Transverse colon (tissue), 4 donors: Measurements from ENCODE around the gene SPANXN2. TPM values are rescaled to one million over a fixed set of nuclear protein-coding genes. Genes with fewer than 3 reads are reported as not detected.
"Not testable (repeated sequence)": the region's sequence is repeated elsewhere in the genome, so short reads cannot be mapped to it uniquely, and the experiment has no call there.

Experiments
- DNase-seq: peaks from one replicate; pipeline ENCODE4 v3.0.0-alpha.2; 2019
- H3K27ac ChIP-seq, 4 donors: fragments of 200-600 bp; sonication (generic); 2 replicates each; pipeline ENCODE4 v1.5.1; 2016 to 2018; ENCODE audit warnings: inconsistent platforms in 4 of 4
- H3K27me3 ChIP-seq: fragments of 200-600 bp; sonication (generic); 2 replicates; pipeline ENCODE4 v1.5.1; 2017; ENCODE audit warnings: inconsistent platforms
- H3K36me3 ChIP-seq, 4 donors: fragments of 200-600 bp; sonication (generic); 2 replicates each; pipeline ENCODE4 v1.5.1; 2017 to 2019; ENCODE audit warnings: inconsistent platforms in 4 of 4
- H3K4me1 ChIP-seq, 4 donors: fragments of 200-600 bp; sonication (generic); 2 replicates each; pipeline ENCODE4 v1.5.1; 2017 to 2020; ENCODE audit warnings: inconsistent platforms in 4 of 4
- H3K4me3 ChIP-seq, 4 donors: fragments of 200-600 bp; sonication (generic); 1 replicate in 1 of 4; 2 replicates in 3 of 4; pipeline versions ENCODE4 v1.5.1 to v1.6.1; 2017 to 2019; ENCODE audit warnings: inconsistent platforms in 4 of 4
- H3K9me3 ChIP-seq, 2 donors: fragments of 200-600 bp; sonication (generic); 2 replicates each; pipeline ENCODE4 v1.5.1; 2017 to 2019; ENCODE audit warnings: inconsistent platforms in 2 of 2
- EP300 ChIP-seq: sonication (generic); formaldehyde crosslinking; IDR thresholded peaks from one replicate; pipeline ENCODE4 v1.6.1; 2017; ENCODE audit warnings: antibody characterized with exemption, low read depth
- POLR2A ChIP-seq: fragments of 450-650 bp; IDR thresholded peaks from one replicate; pipeline ENCODE4 v1.6.1; 2016; ENCODE audit warnings: antibody characterized with exemption, mild to moderate bottlenecking, moderate library complexity
- POLR2AphosphoS5 ChIP-seq, 3 donors: sonication (generic); formaldehyde crosslinking; IDR thresholded peaks; one replicate each; pipeline ENCODE4 v1.6.1; 2016; ENCODE audit warnings: antibody characterized with exemption in 3 of 3
- WGBS, 2 donors: methylation state at CpG; one replicate each; pipeline ENCODE4 v1.1.5; 2018; ENCODE audit warnings: low coverage in 1 of 2; 5-methylcytosine and 5-hydroxymethylcytosine counted together
- in situ Hi-C, 4 donors: fragments of 200-750 bp; cut with MboI; loops; one replicate each; pipeline versions ENCODE4 v1.15.0 to v1.15.1; 2017; ENCODE audit warnings: low sequenced_read_pairs in 3 of 4, low pct_ligation_motif_present in 1 of 4, low pct_unique_long_range_greater_than_20kb in 1 of 4
- intact Hi-C: fragments of 100-400 bp; cut with DNase I; formaldehyde crosslinking; loops from one replicate; pipeline ENCODE4 v1.15.1; 2023; ENCODE audit warnings: low total_unique reads
- total RNA-seq, 4 donors: library from RNA; depleted of rRNA; stranded (reverse); fragments of >200 nt; gene quantifications; one replicate each; pipeline ENCODE4 v1.1.0, GENCODE V29; 2016
- TF ChIP-seq, protein P1 (sequence below), 5 experiments: fragments of 200-600 bp in 3 of 5; fragments of 450-650 bp in 2 of 5; sonication (generic) in 3 of 5; IDR thresholded peaks; 1 replicate in 2 of 5; 2 replicates in 3 of 5; pipeline ENCODE4 v1.5.1; 2016 to 2017; ENCODE audit warnings: antibody characterized with exemption in 5 of 5, inconsistent platforms in 3 of 5, mild to moderate bottlenecking in 2 of 5, moderate library complexity in 1 of 5

Gene SPANXN2
- total RNA-seq: not detected

- DNase-seq, in situ Hi-C loops, H3K27ac ChIP-seq, H3K36me3 ChIP-seq, H3K4me3 ChIP-seq, H3K4me1 ChIP-seq, H3K9me3 ChIP-seq, intact Hi-C loops, H3K27me3 ChIP-seq: not testable (repeated sequence)
- WGBS, 2 donors: 51% methylated on average over 2 of the region's 2 CpGs; no CpG with 5 or more reads in 1 of the 2 donors
Measured at GRCh38 chrX:143720652-143721051, at the start of gene SPANXN2. Gene SPANXN2 (minus strand): TSS chrX:143720752. CDS start chrX:143720668, 84 bp downstream.

DNA sequence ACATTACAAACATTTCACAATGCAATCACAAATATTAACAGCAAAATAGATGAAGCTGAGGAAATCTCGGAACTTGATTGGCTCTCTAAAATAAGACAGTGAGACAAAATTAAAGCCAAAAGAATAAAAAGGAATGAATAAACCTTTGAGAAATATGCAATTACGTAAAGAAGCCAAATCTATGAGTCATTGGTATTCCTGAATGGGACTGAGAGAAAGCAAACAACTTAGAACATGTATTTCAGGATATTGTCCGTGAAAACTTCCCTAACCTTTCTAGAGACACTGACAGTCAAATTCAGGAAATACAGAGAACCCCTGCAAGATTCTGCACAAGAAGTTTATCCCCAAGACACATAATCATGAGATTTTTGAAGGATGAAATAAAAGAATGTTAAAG, 48.4 kb upstream of the SPANXN2 start:
- no peaks in the 10 kb centered on the region for H3K27me3 ChIP-seq
- H3K9me3 ChIP-seq: no peaks in the 10 kb centered on the region
- intact Hi-C loops (no loop called here), in situ Hi-C loops (no loop called here)
- H3K4me3 ChIP-seq: no peak overlapping the region
- no peak for TF ChIP-seq POLR2A
- no peak for TF ChIP-seq POLR2AphosphoS5 (IDR thresholded peaks at IDR 0.05)
- TF ChIP-seq, protein P1, sequence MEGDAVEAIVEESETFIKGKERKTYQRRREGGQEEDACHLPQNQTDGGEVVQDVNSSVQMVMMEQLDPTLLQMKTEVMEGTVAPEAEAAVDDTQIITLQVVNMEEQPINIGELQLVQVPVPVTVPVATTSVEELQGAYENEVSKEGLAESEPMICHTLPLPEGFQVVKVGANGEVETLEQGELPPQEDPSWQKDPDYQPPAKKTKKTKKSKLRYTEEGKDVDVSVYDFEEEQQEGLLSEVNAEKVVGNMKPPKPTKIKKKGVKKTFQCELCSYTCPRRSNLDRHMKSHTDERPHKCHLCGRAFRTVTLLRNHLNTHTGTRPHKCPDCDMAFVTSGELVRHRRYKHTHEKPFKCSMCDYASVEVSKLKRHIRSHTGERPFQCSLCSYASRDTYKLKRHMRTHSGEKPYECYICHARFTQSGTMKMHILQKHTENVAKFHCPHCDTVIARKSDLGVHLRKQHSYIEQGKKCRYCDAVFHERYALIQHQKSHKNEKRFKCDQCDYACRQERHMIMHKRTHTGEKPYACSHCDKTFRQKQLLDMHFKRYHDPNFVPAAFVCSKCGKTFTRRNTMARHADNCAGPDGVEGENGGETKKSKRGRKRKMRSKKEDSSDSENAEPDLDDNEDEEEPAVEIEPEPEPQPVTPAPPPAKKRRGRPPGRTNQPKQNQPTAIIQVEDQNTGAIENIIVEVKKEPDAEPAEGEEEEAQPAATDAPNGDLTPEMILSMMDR (IDR thresholded peaks at IDR 0.05): no peak
- no peak for TF ChIP-seq EP300
- DNase-seq: no peak
- WGBS, 2 donors: 73% methylated on average over 3 of the region's 3 CpGs; no CpG with 5 or more reads in 1 of the 2 donors
- H3K27ac ChIP-seq: no peak overlapping the region
- no peaks in the 10 kb centered on the region for H3K36me3 ChIP-seq
- H3K4me1 ChIP-seq: no peaks in the 10 kb centered on the region

DNA sequence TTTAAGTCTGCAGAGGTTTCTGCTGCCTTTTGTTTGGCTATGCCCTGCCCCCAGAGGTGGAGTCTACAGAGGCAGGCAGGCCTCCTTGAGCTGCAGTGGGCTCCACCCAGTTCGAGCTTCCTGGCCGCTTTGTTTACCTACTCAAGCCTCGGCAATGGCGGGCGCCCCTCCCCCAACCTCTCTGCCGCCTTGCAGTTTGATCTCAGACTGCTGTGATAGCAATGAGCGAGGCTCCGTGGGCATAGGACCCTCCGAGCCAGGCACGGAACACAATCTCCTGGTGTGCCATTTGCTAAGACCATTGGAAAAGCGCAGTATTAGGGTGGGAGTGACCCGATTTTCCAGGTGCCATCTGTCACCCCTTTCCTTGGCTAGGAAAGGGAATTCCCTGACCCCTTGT, 47.2 kb upstream of the SPANXN2 start:
- H3K27me3 ChIP-seq, H3K4me1 ChIP-seq, DNase-seq, H3K36me3 ChIP-seq, H3K4me3 ChIP-seq, H3K27ac ChIP-seq, in situ Hi-C loops, intact Hi-C loops, H3K9me3 ChIP-seq: not testable (repeated sequence)
- 91% methylated on average over 11 of the region's 12 CpGs; no CpG with 5 or more reads in 1 of the 2 donors for WGBS, 2 donors

- Histone ChIP-seq H3K4me3 (no peak overlapping the region), H3K4me1 (no peaks in the 10 kb centered on the region), H3K36me3 (no peaks in the 10 kb centered on the region), H3K9me3 (no peaks in the 10 kb centered on the region), H3K27ac (no peak overlapping the region), H3K27me3 (no peaks in the 10 kb centered on the region)
- DNase-seq: no peak
- 87% methylated on average over 7 of the region's 7 CpGs; no CpG with 5 or more reads in 1 of the 2 donors for WGBS, 2 donors
- in situ Hi-C loops (no loop called here), intact Hi-C loops (no loop called here)
- TF ChIP-seq POLR2A: no peak
- no peak for TF ChIP-seq POLR2AphosphoS5 (IDR thresholded peaks at IDR 0.05)
- TF ChIP-seq, protein P1 (IDR thresholded peaks at IDR 0.05): no peak
- TF ChIP-seq EP300: no peak
Measured at GRCh38 chrX:143757887-143758286, 37.3 kb upstream of the SPANXN2 start.

- in situ Hi-C loops: no loop called here
- no peak for TF ChIP-seq EP300
- TF ChIP-seq, protein P1 (IDR thresholded peaks at IDR 0.05): no peak
- Histone ChIP-seq H3K4me3 (no peak overlapping the region), H3K27me3 (no peaks in the 10 kb centered on the region), H3K4me1 (no peaks in the 10 kb centered on the region), H3K27ac (no peak overlapping the region), H3K9me3 (no peaks in the 10 kb centered on the region), H3K36me3 (no peaks in the 10 kb centered on the region)
- no peak for DNase-seq
- intact Hi-C loops: no loop called here
- WGBS, 2 donors: 89% methylated on average over 37 of the region's 37 CpGs; no CpG with 5 or more reads in 1 of the 2 donors
Measured at GRCh38 chrX:143757375-143757774, 36.8 kb upstream of the SPANXN2 start.
